ENCODE results near the gene MYG1.

- TF ChIP-seq CTCF (conservative IDR thresholded peaks at IDR 0.05; ENCODE audit: low read depth, low read length) (peak; percentile 88), MAZ (IDR thresholded peaks at IDR 0.05; ENCODE audit: borderline replicate concordance, low read depth, low read length) (peak; percentile 70; the same call in 1 of the 2 replicates)
Measured at GRCh38 chr12:53324779-53325510, 25.4 kb downstream of the MYG1 start.

Measured in IMR-90 (cell line).